Caco-2 (cell line): ENCODE measurements around the gene USP32. TPM values are rescaled to one million over a fixed set of nuclear protein-coding genes. Genes with fewer than 3 reads are reported as not detected.

Experiments
- BruUV-seq: library from RNA; stranded (reverse); fragments of 400-500 nt; replicated peaks from 2 replicates; lab custom pipeline; 2021; lab: Mats Ljungman, UMichigan
- CTCF ChIA-PET: fragments of 300-600 bp; sonication (Branson Sonifier 250); formaldehyde crosslinking; loops from one replicate; lab custom pipeline; 2022; ENCODE audit warnings: antibody characterized with exemption; lab: Charles Lee
- POLR2A ChIA-PET: fragments of 300-600 bp; sonication (Branson Sonifier 250); formaldehyde crosslinking; loops from one replicate; lab custom pipeline; 2022; ENCODE audit warnings: antibody characterized with exemption; lab: Charles Lee
- DNase-seq, 2 experiments: peaks; one replicate each; pipeline versions ENCODE4 v3.0.0 to v3.0.0-alpha.2; 2020 to 2022
- H3K27me3 ChIP-seq: replicated peaks from 2 replicates; pipeline ENCODE4 v1.6.0; 2011; ENCODE audit warnings: low read length; ENCODE audit not compliant: control insufficient read depth, insufficient read depth
- H3K36me3 ChIP-seq: 2 replicates; pipeline ENCODE4 v1.5.1; 2011; ENCODE audit warnings: low read length; ENCODE audit not compliant: control insufficient read depth, insufficient read depth
- H3K4me1 ChIP-seq: fragments of 250-450 bp; sonication (Bioruptor Pico); 2 replicates; pipeline ENCODE4 v1.5.1; 2020; ENCODE audit warnings: mild to moderate bottlenecking
- H3K4me3 ChIP-seq: 2 replicates; pipeline ENCODE4 v1.5.1; 2011; ENCODE audit warnings: low read depth, mild to moderate bottlenecking, control low read depth, low read length
- H3K9me3 ChIP-seq: fragments of 250-450 bp; sonication (Bioruptor Pico); 2 replicates; pipeline ENCODE4 v1.5.1; 2020; ENCODE audit warnings: mild to moderate bottlenecking, moderate library complexity
- H3K27ac Mint-ChIP-seq: one replicate; pipeline ENCODE4 v1.8.0; 2022; ENCODE audit warnings: mixed read lengths; ENCODE audit not compliant: unreplicated experiment
- H3K27me3 Mint-ChIP-seq: one replicate; pipeline ENCODE4 v1.8.0; 2022; ENCODE audit warnings: mixed read lengths; ENCODE audit not compliant: insufficient read depth, unreplicated experiment
- H3K36me3 Mint-ChIP-seq: one replicate; pipeline ENCODE4 v1.8.0; 2022; ENCODE audit warnings: mild to moderate bottlenecking, mixed read lengths; ENCODE audit not compliant: insufficient read depth, unreplicated experiment
- H3K4me1 Mint-ChIP-seq: one replicate; pipeline ENCODE4 v1.8.0; 2022; ENCODE audit warnings: low read depth, mixed read lengths; ENCODE audit not compliant: unreplicated experiment
- H3K4me3 Mint-ChIP-seq: one replicate; pipeline ENCODE4 v1.8.0; 2022; ENCODE audit warnings: mild to moderate bottlenecking, moderate library complexity, mixed read lengths; ENCODE audit not compliant: unreplicated experiment
- H3K9me3 Mint-ChIP-seq: one replicate; pipeline ENCODE4 v1.8.0; 2022; ENCODE audit warnings: mixed read lengths; ENCODE audit not compliant: unreplicated experiment
- intact Hi-C: fragments of 100-400 bp; cut with micrococcal nuclease; formaldehyde crosslinking; loops from one replicate; pipeline ENCODE4 v1.10.0; 2022; ENCODE audit not compliant: unreplicated experiment
- total RNA-seq: library from RNA; stranded (reverse); gene quantifications from 2 replicates; pipeline ENCODE4 v1.2.3, GENCODE V29; 2022
- TF ChIP-seq, protein P1 (sequence below), 2 experiments: fragments of 200-600 bp in 1 of 2; IDR thresholded peaks; 1 replicate in 1 of 2; 2 replicates in 1 of 2; pipeline versions ENCODE4 v1.5.1 to v1.8.0; 2011 to 2022; ENCODE audit warnings: antibody characterized with exemption in 1 of 2, control low read depth in 1 of 2, inconsistent platforms in 1 of 2, low read depth in 1 of 2, low read length in 1 of 2, mild to moderate bottlenecking in 1 of 2, moderate library complexity in 1 of 2; ENCODE audit not compliant: insufficient read depth in 1 of 2, severe bottlenecking in 1 of 2, unreplicated experiment in 1 of 2

The USP32 gene
- total RNA-seq, 1 experiment from 2014 or later = 53.3 TPM

DNA sequence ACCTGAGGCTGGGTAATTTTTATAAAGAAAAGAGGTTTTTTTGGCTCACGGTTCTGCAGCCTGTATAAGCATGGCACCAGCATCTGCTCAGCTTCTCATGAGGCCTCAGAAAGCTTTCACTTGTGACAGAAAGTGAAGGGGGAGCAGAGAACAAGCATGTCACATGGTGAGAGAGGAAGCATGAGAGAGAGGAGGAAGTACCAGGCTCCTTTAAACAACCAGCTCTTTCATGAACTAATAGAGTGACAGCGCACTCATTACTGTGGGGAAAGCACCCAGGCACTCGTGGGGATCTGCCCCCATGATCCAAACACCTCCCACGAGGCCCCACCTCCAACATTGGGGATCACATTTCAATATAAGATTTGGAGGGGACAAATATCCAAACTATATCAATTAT is 86.8 kb downstream of the USP32 start:
- Mint-ChIP-seq H3K36me3 (peaks cover 20% of the 10 kb centered on the region), H3K4me1 (peaks cover 7% of the 10 kb centered on the region), H3K27me3 (no peaks in the 10 kb centered on the region), H3K4me3 (no peak overlapping the region), H3K9me3 (no peaks in the 10 kb centered on the region), H3K27ac (no peak overlapping the region)
- CTCF ChIA-PET = no interaction called here
- intact Hi-C loops = no loop called here
- Histone ChIP-seq H3K36me3 (no peaks in the 10 kb centered on the region), H3K4me1 (peaks cover 7% of the 10 kb centered on the region), H3K27me3 (no peaks in the 10 kb centered on the region), H3K9me3 (no peaks in the 10 kb centered on the region), H3K4me3 (no peak overlapping the region)
- POLR2A ChIA-PET = no interaction called here
- DNase-seq = no peak
- TF ChIP-seq, protein P1, sequence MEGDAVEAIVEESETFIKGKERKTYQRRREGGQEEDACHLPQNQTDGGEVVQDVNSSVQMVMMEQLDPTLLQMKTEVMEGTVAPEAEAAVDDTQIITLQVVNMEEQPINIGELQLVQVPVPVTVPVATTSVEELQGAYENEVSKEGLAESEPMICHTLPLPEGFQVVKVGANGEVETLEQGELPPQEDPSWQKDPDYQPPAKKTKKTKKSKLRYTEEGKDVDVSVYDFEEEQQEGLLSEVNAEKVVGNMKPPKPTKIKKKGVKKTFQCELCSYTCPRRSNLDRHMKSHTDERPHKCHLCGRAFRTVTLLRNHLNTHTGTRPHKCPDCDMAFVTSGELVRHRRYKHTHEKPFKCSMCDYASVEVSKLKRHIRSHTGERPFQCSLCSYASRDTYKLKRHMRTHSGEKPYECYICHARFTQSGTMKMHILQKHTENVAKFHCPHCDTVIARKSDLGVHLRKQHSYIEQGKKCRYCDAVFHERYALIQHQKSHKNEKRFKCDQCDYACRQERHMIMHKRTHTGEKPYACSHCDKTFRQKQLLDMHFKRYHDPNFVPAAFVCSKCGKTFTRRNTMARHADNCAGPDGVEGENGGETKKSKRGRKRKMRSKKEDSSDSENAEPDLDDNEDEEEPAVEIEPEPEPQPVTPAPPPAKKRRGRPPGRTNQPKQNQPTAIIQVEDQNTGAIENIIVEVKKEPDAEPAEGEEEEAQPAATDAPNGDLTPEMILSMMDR (IDR thresholded peaks at IDR 0.05; ENCODE audit: insufficient read depth in 1 of 2, low read depth in 1 of 2, low read length in 1 of 2, severe bottlenecking in 1 of 2, unreplicated experiment in 1 of 2) = no peak
- no TSS peak for BruUV-seq

DNA sequence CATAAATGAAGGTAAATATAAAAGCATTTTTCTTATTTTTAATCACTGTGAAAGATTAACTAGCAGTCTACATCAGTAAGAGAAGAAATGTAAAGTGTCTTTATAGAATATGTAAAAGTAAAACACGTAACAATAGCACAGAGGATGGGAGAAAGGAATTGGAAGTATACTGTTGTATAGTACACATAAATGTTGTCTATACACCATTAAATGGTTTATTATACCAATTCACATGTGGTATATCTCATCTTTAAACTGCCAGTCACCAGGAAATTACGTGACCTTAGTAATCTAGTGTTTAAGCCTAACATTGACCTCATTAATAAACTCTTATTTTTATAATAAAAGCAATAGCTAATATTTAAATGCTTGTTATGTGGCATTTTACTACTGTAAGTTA is 87.4 kb downstream of the USP32 start:
- H3K4me1 ChIP-seq = peaks cover 7% of the 10 kb centered on the region
- Mint-ChIP-seq H3K4me1 (peaks cover 7% of the 10 kb centered on the region), H3K27ac (no peak overlapping the region), H3K36me3 (peaks cover 20% of the 10 kb centered on the region), H3K27me3 (no peaks in the 10 kb centered on the region), H3K4me3 (no peak overlapping the region), H3K9me3 (no peaks in the 10 kb centered on the region)
- TF ChIP-seq, protein P1 (IDR thresholded peaks at IDR 0.05; ENCODE audit: insufficient read depth in 1 of 2, low read depth in 1 of 2, low read length in 1 of 2, severe bottlenecking in 1 of 2, unreplicated experiment in 1 of 2) = no peak
- intact Hi-C loops = no loop called here
- no peaks in the 10 kb centered on the region for H3K36me3 ChIP-seq
- ChIA-PET POLR2A (no interaction called here), CTCF (no interaction called here)
- no peak for DNase-seq
- BruUV-seq = no TSS peak
- H3K9me3 ChIP-seq = no peaks in the 10 kb centered on the region
- no peak overlapping the region for H3K4me3 ChIP-seq
- no peaks in the 10 kb centered on the region for H3K27me3 ChIP-seq

DNA sequence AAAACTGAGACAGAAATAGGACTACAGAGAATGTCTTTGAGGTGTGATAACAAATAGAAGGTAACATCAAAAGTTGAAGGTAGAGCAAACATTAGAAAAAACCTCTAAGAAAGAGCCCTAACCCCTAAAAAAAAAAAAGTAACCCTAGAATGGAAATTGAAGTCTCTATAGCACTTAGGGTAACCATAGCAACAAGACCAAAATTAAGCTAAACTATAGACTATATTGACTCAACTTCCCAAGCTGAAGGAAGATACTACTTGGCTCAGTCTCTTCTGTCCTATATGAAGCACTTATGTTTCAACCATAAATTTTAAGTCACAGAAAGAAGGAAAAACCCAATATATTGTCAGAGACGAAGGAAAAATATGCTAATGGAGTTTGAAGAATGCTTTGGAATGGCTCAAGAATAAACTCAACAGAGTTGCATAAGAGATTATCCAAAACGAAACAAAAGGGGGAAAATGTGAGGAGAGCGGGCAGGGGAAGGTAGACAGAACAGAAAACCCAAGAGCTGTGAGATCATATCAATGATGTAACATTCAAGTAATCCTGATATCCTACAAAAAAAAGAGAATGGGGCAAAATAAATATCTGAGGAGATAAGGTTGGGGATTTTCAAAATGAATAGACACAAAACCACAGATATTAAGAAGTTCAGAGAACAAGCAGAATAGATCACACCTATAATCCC is 88.4 kb downstream of the USP32 start:
- DNase-seq = no peak
- Mint-ChIP-seq H3K4me3 (no peak overlapping the region), H3K27me3 (no peaks in the 10 kb centered on the region), H3K4me1 (peaks cover 7% of the 10 kb centered on the region), H3K27ac (no peak overlapping the region), H3K9me3 (no peaks in the 10 kb centered on the region), H3K36me3 (peaks cover 12% of the 10 kb centered on the region)
- intact Hi-C loops = no loop called here
- ChIA-PET CTCF (no interaction called here), POLR2A (interaction anchor here (0.6 kb wide), 1 partner anchor 88 kb away, joined by 3 read pairs; the partner anchor contains the start of gene USP32)
- H3K4me1 ChIP-seq = peaks cover 7% of the 10 kb centered on the region
- no TSS peak for BruUV-seq
- H3K4me3 ChIP-seq = no peak overlapping the region
- TF ChIP-seq, protein P1 (IDR thresholded peaks at IDR 0.05; ENCODE audit: insufficient read depth in 1 of 2, low read depth in 1 of 2, low read length in 1 of 2, severe bottlenecking in 1 of 2, unreplicated experiment in 1 of 2) = no peak
- H3K36me3 ChIP-seq = no peaks in the 10 kb centered on the region
- no peaks in the 10 kb centered on the region for H3K27me3 ChIP-seq
- no peaks in the 10 kb centered on the region for H3K9me3 ChIP-seq
